GM23248 (cell line): Measurements from ENCODE around the gene FAM168A.

ENCODE experiments used
- EZH2 ChIP-seq: fragments of 200-600 bp; sonication (generic); IDR thresholded peaks from 2 replicates; pipeline ENCODE4 v1.6.1; 2018; ENCODE audit warnings: antibody characterized with exemption, mild to moderate bottlenecking; ENCODE audit not compliant: insufficient read depth, poor library complexity, severe bottlenecking
- EZH2phosphoT487 ChIP-seq: fragments of 200-600 bp; sonication (generic); IDR thresholded peaks from 2 replicates; pipeline ENCODE4 v1.6.1; 2018; ENCODE audit warnings: antibody characterized with exemption, moderate library complexity, mild to moderate bottlenecking, low read depth; ENCODE audit not compliant: insufficient read depth

- TF ChIP-seq EZH2phosphoT487, result no peak
- no peak for TF ChIP-seq EZH2
These were observed 192.8 kb downstream of the FAM168A start for GRCh38 chr11:73405146-73405510.
